SK-N-SH treated with all-trans-retinoic acid at 6 μM for 48 hours (cell line): ENCODE results near the gene TSEN2.

Experiments used
- CSDC2 ChIP-seq: fragments of 250-450 bp; sonication (Bioruptor Pico); IDR thresholded peaks from 2 replicates; pipeline ENCODE4 v1.5.0; 2020; ENCODE audit warnings: mild to moderate bottlenecking, moderate library complexity
- ESRRG ChIP-seq: fragments of 250-450 bp; sonication (Bioruptor Pico); IDR thresholded peaks from 2 replicates; pipeline ENCODE4 v1.6.1; 2021; ENCODE audit warnings: mild to moderate bottlenecking
- PPARA ChIP-seq: fragments of 250-450 bp; sonication (Bioruptor Pico); IDR thresholded peaks from 2 replicates; pipeline ENCODE4 v1.5.0; 2020; ENCODE audit warnings: mild to moderate bottlenecking, borderline replicate concordance
- RARB ChIP-seq: fragments of 250-450 bp; sonication (Bioruptor Pico); IDR thresholded peaks from 2 replicates; pipeline ENCODE4 v1.8.0; 2021; ENCODE audit warnings: mild to moderate bottlenecking, moderate library complexity
- ZC3H10 ChIP-seq: fragments of 250-450 bp; sonication (Bioruptor Pico); IDR thresholded peaks from 2 replicates; pipeline ENCODE4 v1.5.1; 2021; ENCODE audit warnings: mild to moderate bottlenecking, moderate library complexity
- ZFP3 ChIP-seq: fragments of 250-450 bp; sonication (Bioruptor Pico); IDR thresholded peaks from 2 replicates; pipeline ENCODE4 v1.5.0; 2020; ENCODE audit warnings: mild to moderate bottlenecking, moderate library complexity
- ZFP30 ChIP-seq: fragments of 450-650 bp; formaldehyde crosslinking; IDR thresholded peaks from 2 replicates; pipeline ENCODE4 v1.5.0; 2022; ENCODE audit warnings: mild to moderate bottlenecking, moderate library complexity
- ZNF565 ChIP-seq: fragments of 450-650 bp; formaldehyde crosslinking; conservative IDR thresholded peaks from 2 replicates; pipeline ENCODE4 v1.5.0; 2020; ENCODE audit warnings: low read depth, mild to moderate bottlenecking, moderate library complexity
- TF ChIP-seq, protein P1 (sequence below): fragments of 250-450 bp; sonication (Bioruptor Pico); IDR thresholded peaks from 2 replicates; pipeline ENCODE4 v1.5.1; 2020; ENCODE audit warnings: low read depth, mild to moderate bottlenecking, moderate library complexity
- TF ChIP-seq, protein P2 (sequence below): fragments of 250-450 bp; sonication (Bioruptor Pico); IDR thresholded peaks from 2 replicates; pipeline ENCODE4 v1.8.0; 2020; ENCODE audit warnings: mild to moderate bottlenecking, moderate library complexity, borderline replicate concordance

DNA sequence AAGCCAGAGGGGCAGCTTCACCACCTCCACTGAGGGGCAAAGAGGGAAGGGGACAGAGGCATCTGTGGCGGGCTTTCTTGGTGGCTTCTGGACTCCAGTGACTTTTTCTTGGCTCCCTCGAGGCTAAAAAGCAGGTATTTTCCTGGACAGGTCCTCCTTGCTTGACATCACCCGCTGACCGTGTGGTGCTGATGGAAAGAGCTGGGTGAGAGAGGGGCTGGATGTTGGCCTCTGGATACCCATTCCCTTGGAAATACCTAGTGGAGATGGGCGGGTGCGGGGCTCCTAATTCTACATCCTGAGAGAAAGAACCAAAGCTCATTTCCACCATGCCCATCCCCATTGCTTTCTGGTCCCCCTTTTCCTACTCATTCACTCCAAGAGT lies 47.1 kb upstream of the TSEN2 start:
- TF ChIP-seq, protein P1, sequence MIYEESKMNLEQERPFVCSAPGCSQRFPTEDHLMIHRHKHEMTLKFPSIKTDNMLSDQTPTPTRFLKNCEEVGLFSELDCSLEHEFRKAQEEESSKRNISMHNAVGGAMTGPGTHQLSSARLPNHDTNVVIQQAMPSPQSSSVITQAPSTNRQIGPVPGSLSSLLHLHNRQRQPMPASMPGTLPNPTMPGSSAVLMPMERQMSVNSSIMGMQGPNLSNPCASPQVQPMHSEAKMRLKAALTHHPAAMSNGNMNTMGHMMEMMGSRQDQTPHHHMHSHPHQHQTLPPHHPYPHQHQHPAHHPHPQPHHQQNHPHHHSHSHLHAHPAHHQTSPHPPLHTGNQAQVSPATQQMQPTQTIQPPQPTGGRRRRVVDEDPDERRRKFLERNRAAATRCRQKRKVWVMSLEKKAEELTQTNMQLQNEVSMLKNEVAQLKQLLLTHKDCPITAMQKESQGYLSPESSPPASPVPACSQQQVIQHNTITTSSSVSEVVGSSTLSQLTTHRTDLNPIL (CRISPR knock-in tag), result no peak
- TF ChIP-seq ZNF565 (CRISPR knock-in tag) (no peak), ZFP30 (no peak), ZFP3 (CRISPR knock-in tag) (no peak), ESRRG (CRISPR knock-in tag) (no peak), PPARA (no peak), RARB (no peak), ZC3H10 (no peak), CSDC2 (CRISPR knock-in tag) (no peak)
- TF ChIP-seq, protein P2, sequence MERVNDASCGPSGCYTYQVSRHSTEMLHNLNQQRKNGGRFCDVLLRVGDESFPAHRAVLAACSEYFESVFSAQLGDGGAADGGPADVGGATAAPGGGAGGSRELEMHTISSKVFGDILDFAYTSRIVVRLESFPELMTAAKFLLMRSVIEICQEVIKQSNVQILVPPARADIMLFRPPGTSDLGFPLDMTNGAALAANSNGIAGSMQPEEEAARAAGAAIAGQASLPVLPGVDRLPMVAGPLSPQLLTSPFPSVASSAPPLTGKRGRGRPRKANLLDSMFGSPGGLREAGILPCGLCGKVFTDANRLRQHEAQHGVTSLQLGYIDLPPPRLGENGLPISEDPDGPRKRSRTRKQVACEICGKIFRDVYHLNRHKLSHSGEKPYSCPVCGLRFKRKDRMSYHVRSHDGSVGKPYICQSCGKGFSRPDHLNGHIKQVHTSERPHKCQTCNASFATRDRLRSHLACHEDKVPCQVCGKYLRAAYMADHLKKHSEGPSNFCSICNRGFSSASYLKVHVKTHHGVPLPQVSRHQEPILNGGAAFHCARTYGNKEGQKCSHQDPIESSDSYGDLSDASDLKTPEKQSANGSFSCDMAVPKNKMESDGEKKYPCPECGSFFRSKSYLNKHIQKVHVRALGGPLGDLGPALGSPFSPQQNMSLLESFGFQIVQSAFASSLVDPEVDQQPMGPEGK (CRISPR knock-in tag), result no peak
